ENCODE measurements around the gene FBXO31.
A peak's percentile ranks its signal among the peaks of the same experiment; 100 is the strongest.

Gene FBXO31

GRCh38 chr16:87306516-87306915 lies 77.1 kb downstream of the FBXO31 start:
- DNase-seq: no peak

DNA sequence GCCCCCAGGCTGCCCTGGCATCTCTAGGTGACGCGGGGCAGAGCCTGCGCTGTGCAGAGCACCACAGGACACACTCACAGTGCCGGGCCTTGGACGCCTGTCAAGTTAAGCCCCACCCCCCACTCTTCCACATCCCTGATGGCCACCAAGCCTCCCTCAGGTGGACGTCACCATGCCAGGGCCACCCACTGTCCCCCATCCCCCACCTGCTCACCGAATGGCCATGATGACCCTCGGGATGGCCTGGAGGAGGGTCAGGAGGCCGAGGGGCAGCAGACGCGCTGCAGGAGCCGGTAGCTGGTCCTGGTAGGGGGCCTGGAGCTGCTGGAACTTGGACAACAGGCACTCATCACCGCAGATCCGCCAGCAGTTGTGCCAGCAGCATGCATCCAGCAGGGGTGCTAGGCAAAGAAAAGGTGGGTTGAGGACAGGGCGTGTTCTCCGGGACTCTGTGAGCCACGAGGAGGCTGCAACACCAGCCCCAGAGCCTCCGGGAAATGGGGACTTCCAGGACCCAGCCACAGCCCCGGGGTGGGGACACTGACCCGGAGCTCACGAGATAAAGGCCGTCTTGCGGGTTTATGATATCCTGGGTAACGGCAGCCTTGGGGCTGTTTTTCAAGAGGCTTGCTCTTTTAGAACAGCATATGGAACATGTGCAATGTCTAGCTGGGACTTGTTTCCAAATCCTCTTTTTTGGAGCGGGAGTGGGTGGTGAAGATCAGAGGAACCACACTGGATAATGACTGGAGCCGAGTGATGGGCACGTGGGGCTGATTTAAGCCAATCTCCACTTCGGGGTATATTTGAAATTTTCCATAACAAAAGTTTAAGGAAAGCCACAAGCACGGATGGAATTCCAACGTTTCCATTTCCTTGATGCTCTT lies 77.8 kb downstream of the FBXO31 start:
- no peak for DNase-seq

GRCh38 chr16:87304951-87305350 lies 78.6 kb downstream of the FBXO31 start:
- DNase-seq: peak; percentile 3 to 10

GRCh38 chr16:87303962-87304521 lies 79.5 kb downstream of the FBXO31 start:
- no peak for DNase-seq

GRCh38 chr16:87303431-87303930 lies 80.1 kb downstream of the FBXO31 start:
- DNase-seq: no peak

DNA sequence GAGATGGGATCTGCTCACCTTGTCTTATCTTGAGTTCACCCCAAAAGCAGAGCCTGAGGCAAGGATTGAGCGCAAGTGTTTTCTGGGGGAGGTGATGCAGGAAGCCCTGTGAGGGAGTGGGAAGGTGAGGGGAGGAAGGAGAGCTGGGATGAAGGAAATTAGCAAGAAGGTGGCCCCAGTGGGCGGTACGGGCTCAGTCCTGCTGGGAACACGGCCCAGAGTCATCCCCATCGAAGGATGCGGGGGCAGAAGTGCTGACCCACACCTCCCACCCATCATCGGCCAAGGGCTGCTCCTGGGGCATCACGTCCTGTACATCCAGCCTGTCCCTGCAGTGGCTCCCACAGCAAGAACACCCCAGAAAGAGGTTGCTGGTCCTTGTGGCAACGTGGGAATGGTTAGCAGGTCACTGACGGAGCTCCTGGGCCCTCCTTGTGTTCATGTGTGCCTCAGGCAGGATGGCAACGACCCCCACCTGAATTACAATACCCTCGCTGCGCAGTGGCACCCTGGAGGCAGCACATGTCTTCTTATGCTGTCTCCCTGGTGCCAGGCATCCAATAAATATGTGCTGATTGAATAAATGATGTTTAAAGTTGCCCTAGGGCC lies 84.6 kb downstream of the FBXO31 start:
- no peak for DNase-seq

DNA sequence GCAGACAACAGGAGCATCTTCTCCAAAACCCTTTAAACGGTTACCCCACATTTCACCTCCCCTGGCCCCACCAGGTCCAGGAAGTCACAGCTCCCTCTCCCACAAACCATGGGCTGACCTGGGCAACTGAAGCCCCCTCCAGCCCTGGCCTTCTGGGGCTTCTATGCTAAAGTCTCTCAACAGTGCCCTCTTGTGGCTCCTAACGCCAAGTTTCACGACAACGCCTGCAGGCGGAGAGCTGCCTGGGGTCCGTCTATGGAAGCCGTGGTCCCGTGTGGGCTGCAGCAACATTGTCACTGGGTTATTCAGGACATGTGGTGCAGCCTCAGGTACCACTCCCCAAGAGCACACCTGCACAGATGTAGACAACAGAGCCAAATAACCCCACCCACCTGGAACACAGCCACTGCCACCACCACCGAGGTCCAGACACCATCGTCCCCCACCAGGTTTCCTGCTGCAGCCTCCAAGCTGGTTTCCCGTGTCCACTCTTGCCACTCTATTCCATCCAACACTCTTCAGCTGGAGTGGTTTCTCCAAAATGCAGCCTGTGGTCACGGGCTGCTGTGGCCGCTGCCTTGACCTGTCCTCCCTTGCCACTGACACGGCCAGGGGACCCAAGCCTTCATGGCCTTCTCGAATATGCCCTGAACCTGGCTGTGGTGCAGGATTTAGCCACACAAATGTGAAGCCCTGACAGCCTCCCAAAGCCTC lies 85.5 kb downstream of the FBXO31 start:
- DNase-seq: peak; percentile 4 to 33

DNA sequence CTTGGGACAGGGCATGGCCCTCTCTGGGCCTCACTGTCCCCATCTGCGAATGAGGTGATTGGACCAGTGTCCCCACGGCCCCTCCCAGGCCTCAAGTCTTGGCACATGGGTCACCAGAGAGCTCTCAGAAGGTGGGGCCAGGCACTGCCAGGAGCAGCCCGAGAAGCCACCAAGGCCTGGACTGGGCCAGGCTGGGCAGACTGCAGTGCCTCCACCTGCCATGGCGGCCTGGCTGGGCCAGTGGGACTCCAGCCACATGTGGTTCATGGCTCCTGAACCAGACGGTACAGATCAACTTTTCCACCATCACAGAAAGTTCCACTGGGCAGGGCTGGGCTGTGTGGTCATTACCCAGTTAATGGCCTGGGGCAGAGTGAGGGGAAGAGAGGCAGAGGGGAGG lies 86.2 kb downstream of the FBXO31 start:
- no peak for DNase-seq

DNA sequence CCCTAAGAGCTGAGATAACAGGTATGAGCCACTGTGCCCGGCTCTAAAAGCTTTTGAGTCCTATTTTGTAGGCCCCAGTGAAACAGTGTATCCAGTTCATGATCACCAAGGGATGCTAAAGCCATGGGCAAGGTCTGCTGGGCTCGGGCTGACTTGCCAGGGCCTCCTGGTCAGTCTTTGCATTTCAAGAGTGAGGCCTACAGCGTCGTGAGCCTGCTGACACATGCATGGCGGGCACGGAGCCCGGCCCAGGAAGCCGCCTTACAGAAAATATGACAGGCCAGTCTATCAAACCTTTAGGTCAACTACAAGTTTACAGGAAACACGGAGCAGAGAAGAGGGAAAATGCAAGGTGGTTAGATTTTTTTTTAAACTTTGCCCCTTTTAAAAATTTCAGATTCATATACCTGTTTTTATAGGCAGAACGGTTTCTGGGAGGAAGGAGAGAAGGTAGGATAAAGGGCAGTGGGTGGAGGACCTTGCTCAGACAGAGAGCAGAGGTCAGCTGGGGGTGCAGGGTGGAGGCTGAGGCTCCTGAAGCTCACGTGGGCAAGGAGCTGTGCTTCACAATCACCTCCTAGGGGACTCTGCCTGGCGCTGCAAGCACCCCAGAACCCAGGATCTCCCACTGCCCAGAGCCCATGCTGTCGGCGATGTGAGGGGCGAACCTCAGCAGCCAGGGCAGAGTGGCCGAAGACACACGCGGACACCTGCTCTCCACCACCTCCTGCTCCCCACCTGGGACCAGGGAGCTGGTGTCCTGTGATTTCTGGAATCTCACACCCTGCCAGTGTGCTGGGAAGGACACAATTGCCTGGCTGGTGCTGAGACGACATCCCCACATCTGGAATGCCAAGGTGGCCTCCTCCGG lies 87.7 kb downstream of the FBXO31 start:
- no peak for DNase-seq

GRCh38 chr16:87295259-87295658 lies 88.3 kb downstream of the FBXO31 start:
- DNase-seq: peak; percentile 6

DNA sequence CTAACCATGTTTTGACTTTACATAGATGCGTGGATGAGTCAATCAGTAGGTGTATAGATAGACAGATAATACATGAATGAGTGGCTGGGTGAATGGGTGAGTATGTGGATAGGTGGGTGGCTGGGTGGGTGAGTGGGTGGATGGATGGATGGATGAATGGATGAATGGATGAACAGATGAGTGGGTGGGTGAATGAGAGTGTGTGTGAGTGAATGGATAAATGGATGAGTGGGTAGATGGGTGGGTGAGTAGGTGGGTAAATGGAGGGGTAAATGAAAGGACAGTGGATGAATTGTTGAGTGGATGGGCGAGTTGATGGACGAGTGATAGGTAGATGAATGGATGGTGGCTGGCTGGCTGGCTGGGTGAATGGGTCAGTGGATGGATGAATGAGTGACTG lies 89.6 kb downstream of the FBXO31 start:
- DNase-seq: no peak

GRCh38 chr16:87291944-87292343 lies 91.6 kb downstream of the FBXO31 start:
- no peak for DNase-seq

DNA sequence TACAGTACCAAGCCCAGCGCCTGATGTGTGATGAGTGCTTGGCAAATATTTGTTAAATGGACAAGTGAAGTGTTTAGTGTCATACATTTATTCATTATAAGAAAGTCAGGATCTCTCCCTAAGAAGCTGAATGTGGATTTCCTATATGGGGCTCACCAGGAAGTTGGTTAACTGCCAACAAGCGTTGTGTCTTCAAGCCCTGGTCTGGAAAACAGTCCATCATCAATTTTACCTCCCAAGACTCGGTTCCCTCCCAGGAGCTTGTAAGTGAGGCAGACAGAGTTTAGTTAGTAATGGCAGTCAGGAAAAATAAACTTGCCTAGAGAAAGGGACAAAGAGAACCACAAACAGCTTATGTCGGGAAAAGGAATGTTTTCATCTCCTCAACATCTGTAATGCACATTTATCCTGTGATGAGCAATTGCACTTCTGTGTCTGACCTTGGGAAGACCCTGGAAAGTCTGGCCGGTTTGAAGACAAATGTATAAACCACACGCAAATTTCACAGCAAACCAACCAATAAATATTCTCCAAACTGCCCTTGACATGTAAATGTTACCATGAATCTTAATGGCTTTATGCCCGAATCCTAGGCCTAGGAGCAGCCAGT lies 94.7 kb downstream of the FBXO31 start:
- no peak for DNase-seq

DNA sequence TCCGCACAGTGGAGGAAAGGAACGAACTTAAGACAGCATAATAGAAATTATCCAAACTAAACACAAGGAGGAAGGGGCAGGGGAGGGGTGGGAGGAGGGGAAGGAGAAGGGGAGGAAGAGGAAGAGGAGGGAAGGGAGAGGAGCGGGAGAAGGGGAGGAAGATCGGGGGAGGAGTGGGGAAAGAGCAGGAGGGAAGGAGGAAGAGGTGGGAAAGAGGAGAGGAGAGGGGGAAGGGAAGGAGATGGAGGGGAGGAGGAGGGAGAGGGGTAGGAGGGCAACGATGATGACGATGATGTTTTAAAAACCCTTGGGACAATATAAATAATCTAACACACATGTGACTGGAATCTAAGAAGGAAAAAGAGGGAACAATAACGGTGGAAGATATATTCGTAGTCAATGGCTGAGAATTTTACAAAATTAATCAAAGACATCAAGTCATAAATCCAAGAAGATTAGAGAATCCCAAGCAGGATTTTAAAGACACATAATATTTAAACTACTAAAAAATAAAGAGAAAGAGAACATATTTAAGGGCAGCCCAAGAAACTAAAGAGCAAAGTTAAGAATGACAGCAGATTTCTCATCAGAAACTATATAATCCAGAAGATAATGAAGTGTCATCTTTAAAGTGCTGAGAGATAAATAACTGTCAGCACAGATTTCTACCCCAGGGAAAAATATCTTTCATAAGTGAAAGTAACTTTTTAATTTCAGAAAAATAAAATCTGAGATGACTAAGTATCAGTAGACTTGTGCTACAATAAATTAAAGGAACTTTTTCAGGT lies 96.5 kb downstream of the FBXO31 start:
- no peak for DNase-seq

GRCh38 chr16:87284183-87284582 lies 99.4 kb downstream of the FBXO31 start:
- DNase-seq: no peak

GRCh38 chr16:87279094-87279658 lies 104.4 kb downstream of the FBXO31 start:
- no peak for DNase-seq

- peak; percentile 48 to 63 for DNase-seq
Measured at GRCh38 chr16:87278191-87279093, 105.1 kb downstream of the FBXO31 start.
